Liver (tissue), 9 donors: ENCODE measurements around the gene PDE1C. TPM values are rescaled to one million over a fixed set of nuclear protein-coding genes. Genes with fewer than 3 reads are reported as not detected.

Source experiments
- DNase-seq: peaks from one replicate; pipeline ENCODE4 v3.0.0-alpha.2; 2017; ENCODE audit warnings: low spot score
- H3K27ac ChIP-seq, 2 donors: one replicate each; pipeline ENCODE4 v1.7.0; 2013; ENCODE audit warnings: inconsistent platforms in 2 of 2, low read length in 2 of 2, control low read depth in 1 of 2, low read depth in 1 of 2, mild to moderate bottlenecking in 1 of 2
- H3K27me3 ChIP-seq, 4 donors: one replicate each; pipeline versions ENCODE4 v1.6.1 to v1.7.0; 2013; ENCODE audit warnings: low read length in 3 of 4, inconsistent platforms in 1 of 4, mild to moderate bottlenecking in 1 of 4, moderate library complexity in 1 of 4; ENCODE audit not compliant: control insufficient read depth in 4 of 4, insufficient read depth in 4 of 4
- H3K36me3 ChIP-seq, 4 donors: one replicate each; pipeline versions ENCODE4 v1.6.1 to v1.7.0; 2013; ENCODE audit warnings: low read length in 3 of 4, mild to moderate bottlenecking in 3 of 4, low read depth in 1 of 4, moderate library complexity in 1 of 4; ENCODE audit not compliant: control insufficient read depth in 4 of 4, insufficient read depth in 3 of 4
- H3K4me1 ChIP-seq, 4 donors: one replicate each; pipeline versions ENCODE4 v1.6.1 to v1.7.0; 2013; ENCODE audit warnings: low read length in 3 of 4, mild to moderate bottlenecking in 3 of 4, moderate library complexity in 1 of 4; ENCODE audit not compliant: control insufficient read depth in 4 of 4, insufficient read depth in 4 of 4
- H3K4me3 ChIP-seq, 3 donors: one replicate each; pipeline versions ENCODE4 v1.6.1 to v1.7.0; 2013; ENCODE audit warnings: low read length in 3 of 3, control low read depth in 1 of 3, low read depth in 1 of 3, mild to moderate bottlenecking in 1 of 3
- H3K9ac ChIP-seq, 2 donors: one replicate each; pipeline ENCODE4 v1.7.0; 2013; ENCODE audit warnings: low read length in 2 of 2, mild to moderate bottlenecking in 2 of 2, moderate library complexity in 2 of 2, control low read depth in 1 of 2, low read depth in 1 of 2
- H3K9me3 ChIP-seq, 4 donors: one replicate each; pipeline versions ENCODE4 v1.6.1 to v1.7.0; 2013; ENCODE audit warnings: low read length in 3 of 4; ENCODE audit not compliant: control insufficient read depth in 4 of 4
- EGR1 ChIP-seq, 2 donors: IDR thresholded peaks; 2 replicates each; pipeline ENCODE4 v1.6.1; 2016 to 2018; ENCODE audit warnings: antibody characterized with exemption in 2 of 2, low read depth in 2 of 2
- FOXA1 ChIP-seq: IDR thresholded peaks from 2 replicates; pipeline ENCODE4 v1.6.1; 2016; ENCODE audit warnings: antibody characterized with exemption
- GABPA ChIP-seq, 2 donors: IDR thresholded peaks in 1 of 2; conservative IDR thresholded peaks in 1 of 2; 2 replicates each; pipeline ENCODE4 v1.6.1; 2016; ENCODE audit warnings: antibody characterized with exemption in 2 of 2, mild to moderate bottlenecking in 1 of 2, moderate library complexity in 1 of 2
- HNF4A ChIP-seq, 2 donors: conservative IDR thresholded peaks; 2 replicates each; pipeline ENCODE4 v1.6.1; 2016; ENCODE audit warnings: antibody characterized with exemption in 2 of 2, mild to moderate bottlenecking in 2 of 2
- JUND ChIP-seq, 2 donors: IDR thresholded peaks; 2 replicates each; pipeline ENCODE4 v1.6.1; 2016; ENCODE audit warnings: antibody characterized with exemption in 2 of 2
- RAD21 ChIP-seq, 2 donors: IDR thresholded peaks; 2 replicates each; pipeline ENCODE4 v1.6.1; 2016; ENCODE audit warnings: antibody characterized with exemption in 2 of 2, mild to moderate bottlenecking in 2 of 2
- RXRA ChIP-seq, 2 donors: IDR thresholded peaks; 2 replicates each; pipeline ENCODE4 v1.6.1; 2017 to 2018; ENCODE audit warnings: antibody characterized with exemption in 2 of 2, mild to moderate bottlenecking in 1 of 2
- SP1 ChIP-seq: IDR thresholded peaks from 2 replicates; pipeline ENCODE4 v1.6.1; 2018; ENCODE audit warnings: antibody characterized with exemption, mild to moderate bottlenecking
- TAF1 ChIP-seq: conservative IDR thresholded peaks from 2 replicates; pipeline ENCODE4 v1.6.1; 2016; ENCODE audit warnings: antibody characterized with exemption, mild to moderate bottlenecking
- YY1 ChIP-seq: IDR thresholded peaks from 2 replicates; pipeline ENCODE4 v1.6.1; 2016; ENCODE audit warnings: antibody characterized with exemption, mild to moderate bottlenecking
- ZBTB33 ChIP-seq: IDR thresholded peaks from 2 replicates; pipeline ENCODE4 v1.6.1; 2016; ENCODE audit warnings: antibody characterized with exemption
- WGBS: extraction: QIAGEN DNeasy Blood & Tissue Kit; methylation state at CpG from one replicate; pipeline ENCODE4 v1.1.7; 2013; 5-methylcytosine and 5-hydroxymethylcytosine counted together
- polyA plus RNA-seq, 2 donors: library from polyadenylated mRNA; stranded (reverse) in 1 of 2; unstranded in 1 of 2; fragments of 200-250 nt in 1 of 2; fragments of >200 nt in 1 of 2; fragmentation: Nextera tagmentation in 1 of 2; extraction: Ambion mirVana in 1 of 2; gene quantifications; one replicate each; pipeline versions ENCODE4 v1.2.1 to v1.2.3, GENCODE V29; 2013 to 2015
- total RNA-seq, 2 donors: library from RNA; depleted of rRNA; stranded (reverse); fragments of >200 nt; gene quantifications; one replicate each; pipeline ENCODE4 v1.2.3, GENCODE V29; 2014
- TF ChIP-seq, protein P1 (sequence below): fragments of 150-350 bp; IDR thresholded peaks from 2 replicates; pipeline ENCODE4 v1.5.1; 2017; ENCODE audit warnings: improper control_type of control experiment, low read depth, low read length; ENCODE audit not compliant: missing input control
- TF ChIP-seq, protein P2 (sequence below): IDR thresholded peaks from 2 replicates; pipeline ENCODE4 v1.6.1; 2016; ENCODE audit warnings: antibody characterized with exemption
- TF ChIP-seq, protein P3 (sequence below): IDR thresholded peaks from 2 replicates; pipeline ENCODE4 v1.6.1; 2016; ENCODE audit warnings: antibody characterized with exemption
- donor health status: healthy.
- donor health status: healthy.
- donor health status: healthy.
- donor health status: healthy.
- donor health status: healthy.

PDE1C gene
- total and polyA plus RNA-seq, 4 donors, result 0.05 to 0.92 (median 0.47) TPM; not detected in 1

GRCh38 chr7:31747553-31747952 is 322.7 kb downstream of the PDE1C start:
- Histone ChIP-seq H3K4me1 (no peaks in the 10 kb centered on the region), H3K27me3 (peaks cover 0 to 5% (median 0%) of the 10 kb centered on the region in 4 donors), H3K9ac (no peak overlapping the region), H3K27ac (no peak overlapping the region), H3K9me3 (no peaks in the 10 kb centered on the region), H3K36me3 (no peaks in the 10 kb centered on the region), H3K4me3 (no peak overlapping the region)
- no peak for TF ChIP-seq SP1
- TF ChIP-seq EGR1 (IDR thresholded peaks at IDR 0.05; ENCODE audit: low read depth in 2 of 2), result no peak
- TF ChIP-seq JUND (IDR thresholded peaks at IDR 0.05), result no peak
- TF ChIP-seq FOXA1, result no peak
- TF ChIP-seq, protein P1, sequence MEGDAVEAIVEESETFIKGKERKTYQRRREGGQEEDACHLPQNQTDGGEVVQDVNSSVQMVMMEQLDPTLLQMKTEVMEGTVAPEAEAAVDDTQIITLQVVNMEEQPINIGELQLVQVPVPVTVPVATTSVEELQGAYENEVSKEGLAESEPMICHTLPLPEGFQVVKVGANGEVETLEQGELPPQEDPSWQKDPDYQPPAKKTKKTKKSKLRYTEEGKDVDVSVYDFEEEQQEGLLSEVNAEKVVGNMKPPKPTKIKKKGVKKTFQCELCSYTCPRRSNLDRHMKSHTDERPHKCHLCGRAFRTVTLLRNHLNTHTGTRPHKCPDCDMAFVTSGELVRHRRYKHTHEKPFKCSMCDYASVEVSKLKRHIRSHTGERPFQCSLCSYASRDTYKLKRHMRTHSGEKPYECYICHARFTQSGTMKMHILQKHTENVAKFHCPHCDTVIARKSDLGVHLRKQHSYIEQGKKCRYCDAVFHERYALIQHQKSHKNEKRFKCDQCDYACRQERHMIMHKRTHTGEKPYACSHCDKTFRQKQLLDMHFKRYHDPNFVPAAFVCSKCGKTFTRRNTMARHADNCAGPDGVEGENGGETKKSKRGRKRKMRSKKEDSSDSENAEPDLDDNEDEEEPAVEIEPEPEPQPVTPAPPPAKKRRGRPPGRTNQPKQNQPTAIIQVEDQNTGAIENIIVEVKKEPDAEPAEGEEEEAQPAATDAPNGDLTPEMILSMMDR, result no peak
- no peak for TF ChIP-seq YY1
- no peak for TF ChIP-seq RXRA (IDR thresholded peaks at IDR 0.05)
- TF ChIP-seq GABPA (IDR thresholded peaks at IDR 0.05 in 1 of 2, conservative IDR thresholded peaks at IDR 0.05 in 1 of 2), result no peak
- no peak for TF ChIP-seq ZBTB33
- TF ChIP-seq, protein P2, sequence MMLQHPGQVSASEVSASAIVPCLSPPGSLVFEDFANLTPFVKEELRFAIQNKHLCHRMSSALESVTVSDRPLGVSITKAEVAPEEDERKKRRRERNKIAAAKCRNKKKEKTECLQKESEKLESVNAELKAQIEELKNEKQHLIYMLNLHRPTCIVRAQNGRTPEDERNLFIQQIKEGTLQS, result no peak
- TF ChIP-seq HNF4A (conservative IDR thresholded peaks at IDR 0.05), result no peak
- no peak for TF ChIP-seq RAD21 (IDR thresholded peaks at IDR 0.05)
- TF ChIP-seq TAF1, result no peak
- no peak for DNase-seq

- no peak overlapping the region for H3K27ac ChIP-seq
- no peaks in the 10 kb centered on the region for H3K27me3 ChIP-seq
- H3K4me3 ChIP-seq, result no peak overlapping the region
- H3K4me1 ChIP-seq, result no peaks in the 10 kb centered on the region
- H3K9me3 ChIP-seq, result no peaks in the 10 kb centered on the region
- 2% methylated on average over 4 of the region's 4 CpGs for WGBS
- no peaks in the 10 kb centered on the region for H3K36me3 ChIP-seq
- TF ChIP-seq, protein P1, result peak; percentile 83
- TF ChIP-seq SP1 (no peak), TAF1 (no peak), GABPA (IDR thresholded peaks at IDR 0.05 in 1 of 2, conservative IDR thresholded peaks at IDR 0.05 in 1 of 2) (no peak), RAD21 (IDR thresholded peaks at IDR 0.05) (peak; percentile 90 to 93)
- TF ChIP-seq, protein P3, sequence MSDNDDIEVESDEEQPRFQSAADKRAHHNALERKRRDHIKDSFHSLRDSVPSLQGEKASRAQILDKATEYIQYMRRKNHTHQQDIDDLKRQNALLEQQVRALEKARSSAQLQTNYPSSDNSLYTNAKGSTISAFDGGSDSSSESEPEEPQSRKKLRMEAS, result no peak
- TF ChIP-seq, protein P2, result no peak
- no peak overlapping the region for H3K9ac ChIP-seq
- DNase-seq, result peak; percentile 45
Measured at GRCh38 chr7:31744294-31744874, 325.8 kb downstream of the PDE1C start.
